Activated CD8-positive, alpha-beta memory T cell treated with anti-CD3 and anti-CD28 coated beads, Interleukin-2, amount 50 U/mL, for 1 hour (primary cell): ENCODE data around the gene ASAP2.

Source experiments
- DNase-seq: peaks from one replicate; pipeline ENCODE4 v3.0.0-alpha.2; 2020; ENCODE audit errors: extremely low read depth

Gene ASAP2

GRCh38 chr2:9345997-9346396 lies 139.4 kb downstream of the ASAP2 start:
- no peak for DNase-seq

GRCh38 chr2:9346885-9347284 lies 140.3 kb downstream of the ASAP2 start:
- DNase-seq = no peak

- DNase-seq = no peak
These were observed 140.8 kb downstream of the ASAP2 start for GRCh38 chr2:9347411-9347881.

- no peak for DNase-seq
These were observed 147.7 kb downstream of the ASAP2 start for GRCh38 chr2:9354318-9354717.

- DNase-seq = no peak
These were observed 148.7 kb downstream of the ASAP2 start for GRCh38 chr2:9355270-9355669.

- no peak for DNase-seq
These were observed 149.1 kb downstream of the ASAP2 start for GRCh38 chr2:9355716-9356115.

GRCh38 chr2:9356261-9356660 lies 149.6 kb downstream of the ASAP2 start:
- DNase-seq = no peak

GRCh38 chr2:9358846-9359245 lies 152.2 kb downstream of the ASAP2 start:
- DNase-seq = no peak

GRCh38 chr2:9359463-9359862 lies 152.9 kb downstream of the ASAP2 start:
- DNase-seq = no peak

- DNase-seq = no peak
These were observed 153.5 kb downstream of the ASAP2 start for GRCh38 chr2:9360110-9360509.

- no peak for DNase-seq
These were observed 154.1 kb downstream of the ASAP2 start for GRCh38 chr2:9360701-9361100.

GRCh38 chr2:9364373-9364772 lies 157.8 kb downstream of the ASAP2 start:
- no peak for DNase-seq

- DNase-seq = no peak
These were observed 158.3 kb downstream of the ASAP2 start for GRCh38 chr2:9364791-9365497.

- DNase-seq = no peak
These were observed 158.9 kb downstream of the ASAP2 start for GRCh38 chr2:9365498-9366019.

GRCh38 chr2:9366026-9366425 lies 159.4 kb downstream of the ASAP2 start:
- no peak for DNase-seq

GRCh38 chr2:9370746-9371145 lies 164.1 kb downstream of the ASAP2 start:
- no peak for DNase-seq

GRCh38 chr2:9373047-9373446 lies 166.4 kb downstream of the ASAP2 start:
- DNase-seq = no peak

- no peak for DNase-seq
These were observed 166.9 kb downstream of the ASAP2 start for GRCh38 chr2:9373476-9373875.

GRCh38 chr2:9374071-9374730 lies 167.6 kb downstream of the ASAP2 start:
- DNase-seq = no peak

GRCh38 chr2:9375857-9376428 lies 169.3 kb downstream of the ASAP2 start:
- DNase-seq = no peak

GRCh38 chr2:9377461-9378097 lies 171.0 kb downstream of the ASAP2 start:
- DNase-seq = no peak
